ENCODE data around the gene TDRD10.
A peak's percentile ranks its signal among the peaks of the same experiment; 100 is the strongest.

The TDRD10 gene

DNA sequence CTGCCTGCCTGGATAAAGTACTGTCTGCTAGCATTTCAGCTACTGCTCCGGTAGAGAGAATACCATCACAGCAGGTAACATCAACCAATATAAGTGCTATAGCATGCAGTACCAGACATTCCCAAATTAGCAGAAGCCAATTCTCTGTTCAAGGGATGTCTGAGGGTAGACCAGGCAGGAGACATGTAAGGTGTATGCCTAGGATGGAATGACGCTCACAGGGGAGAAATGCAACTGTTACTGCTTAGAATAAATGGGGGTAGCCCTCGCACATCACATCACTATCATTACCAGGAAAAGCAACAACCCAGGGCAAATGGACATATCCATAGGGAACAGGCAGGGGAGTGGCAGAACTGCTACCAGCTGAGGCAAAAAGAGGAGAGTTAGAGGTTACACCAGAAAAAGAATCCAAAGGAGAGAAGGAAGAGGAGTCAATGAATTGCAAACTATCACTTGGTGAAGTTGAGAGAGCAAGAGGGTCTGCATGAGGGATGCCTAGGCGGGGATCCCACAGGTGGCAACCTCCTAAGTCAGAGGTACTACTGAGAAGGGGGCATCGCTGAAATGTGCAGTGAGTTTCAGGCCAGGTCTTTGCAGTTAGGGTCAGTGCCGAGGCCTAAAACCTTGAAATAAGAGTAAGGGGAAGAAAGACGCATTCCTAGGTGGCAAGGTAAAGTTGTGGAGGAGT lies 55.4 kb downstream of the TDRD10 start:
- no peak for DNase-seq

GRCh38 chr1:154557939-154558719 lies 56.1 kb downstream of the TDRD10 start, which contains the start of gene UBE2Q1:
UBE2Q1 (minus strand) TSS chr1:154558662; CDS start chr1:154558553, 109 bp downstream.
- no peak for DNase-seq

DNA sequence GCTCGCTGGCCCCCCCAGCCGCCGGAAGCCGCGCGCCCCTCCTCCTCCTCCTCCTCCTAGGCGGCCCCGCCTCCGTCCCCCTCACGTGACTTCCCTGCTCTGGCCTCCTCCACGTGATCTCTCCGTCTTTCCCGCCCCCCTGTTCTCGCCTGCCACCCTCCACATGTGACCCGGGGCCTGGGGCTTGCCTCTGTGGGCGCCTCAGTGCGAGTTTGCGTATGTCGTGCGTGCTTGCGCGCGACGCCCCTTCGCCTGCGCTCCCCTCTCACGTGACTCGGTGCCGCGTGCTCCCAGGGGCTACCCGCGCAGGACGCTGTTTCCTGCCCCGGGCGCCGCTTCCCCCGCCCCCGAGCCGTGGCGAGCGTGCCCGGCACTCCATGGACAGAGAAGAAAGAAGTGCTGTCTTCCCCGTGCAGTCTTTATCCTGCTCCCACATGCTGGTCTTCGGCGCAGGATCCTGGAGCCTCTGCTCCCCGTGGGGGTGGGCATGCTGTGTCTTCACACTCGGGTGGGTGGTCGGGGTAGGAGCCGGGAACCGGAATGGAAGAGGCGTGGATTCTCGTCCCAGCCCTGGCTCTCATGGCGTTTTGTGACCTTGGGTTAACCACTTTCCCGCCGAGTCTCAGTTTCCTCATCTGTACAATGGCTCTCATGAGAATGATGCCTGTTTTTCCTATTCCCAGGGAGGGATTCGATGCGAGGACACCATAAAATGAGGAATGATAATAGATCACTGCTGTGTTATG lies 56.9 kb downstream of the TDRD10 start:
- peak; percentile 99 for DNase-seq

- DNase-seq = peak; percentile 98
These were observed 57.5 kb downstream of the TDRD10 start for GRCh38 chr1:154559466-154560044.

- DNase-seq = no peak
These were observed 63.9 kb downstream of the TDRD10 start for GRCh38 chr1:154565876-154566275.

GRCh38 chr1:154567386-154568156 lies 65.6 kb downstream of the TDRD10 start, which contains the start of gene CHRNB2:
CHRNB2 (plus strand) TSS chr1:154567778; CDS start chr1:154568045, 267 bp downstream.
- DNase-seq = peak; percentile 89

- DNase-seq = no peak
These were observed 66.3 kb downstream of the TDRD10 start for GRCh38 chr1:154568157-154568815.

DNA sequence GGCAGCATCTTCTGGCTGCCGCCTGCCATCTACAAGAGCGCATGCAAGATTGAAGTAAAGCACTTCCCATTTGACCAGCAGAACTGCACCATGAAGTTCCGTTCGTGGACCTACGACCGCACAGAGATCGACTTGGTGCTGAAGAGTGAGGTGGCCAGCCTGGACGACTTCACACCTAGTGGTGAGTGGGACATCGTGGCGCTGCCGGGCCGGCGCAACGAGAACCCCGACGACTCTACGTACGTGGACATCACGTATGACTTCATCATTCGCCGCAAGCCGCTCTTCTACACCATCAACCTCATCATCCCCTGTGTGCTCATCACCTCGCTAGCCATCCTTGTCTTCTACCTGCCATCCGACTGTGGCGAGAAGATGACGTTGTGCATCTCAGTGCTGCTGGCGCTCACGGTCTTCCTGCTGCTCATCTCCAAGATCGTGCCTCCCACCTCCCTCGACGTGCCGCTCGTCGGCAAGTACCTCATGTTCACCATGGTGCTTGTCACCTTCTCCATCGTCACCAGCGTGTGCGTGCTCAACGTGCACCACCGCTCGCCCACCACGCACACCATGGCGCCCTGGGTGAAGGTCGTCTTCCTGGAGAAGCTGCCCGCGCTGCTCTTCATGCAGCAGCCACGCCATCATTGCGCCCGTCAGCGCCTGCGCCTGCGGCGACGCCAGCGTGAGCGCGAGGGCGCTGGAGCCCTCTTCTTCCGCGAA lies 69.4 kb downstream of the TDRD10 start:
- no peak for DNase-seq

- DNase-seq = no peak
These were observed 69.9 kb downstream of the TDRD10 start for GRCh38 chr1:154571964-154572288.

GRCh38 chr1:154572468-154573167 lies 70.6 kb downstream of the TDRD10 start:
- no peak for DNase-seq

DNA sequence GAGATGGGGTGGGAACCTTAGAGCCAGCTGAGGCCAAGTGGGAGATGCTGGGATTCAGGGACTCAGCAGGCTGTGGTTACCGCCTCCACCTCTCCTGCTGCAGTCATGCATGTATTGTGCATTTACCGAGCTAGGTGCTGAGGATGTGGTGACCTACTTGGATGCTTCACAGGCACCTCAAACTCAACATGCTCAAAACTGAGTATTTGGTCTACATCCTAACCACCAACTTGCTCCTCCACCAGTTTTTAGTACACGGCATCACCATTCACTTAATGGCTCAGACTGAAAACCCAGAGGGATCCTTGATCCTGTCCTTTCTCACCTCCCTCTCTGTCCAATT lies 71.1 kb downstream of the TDRD10 start:
- DNase-seq = no peak

DNA sequence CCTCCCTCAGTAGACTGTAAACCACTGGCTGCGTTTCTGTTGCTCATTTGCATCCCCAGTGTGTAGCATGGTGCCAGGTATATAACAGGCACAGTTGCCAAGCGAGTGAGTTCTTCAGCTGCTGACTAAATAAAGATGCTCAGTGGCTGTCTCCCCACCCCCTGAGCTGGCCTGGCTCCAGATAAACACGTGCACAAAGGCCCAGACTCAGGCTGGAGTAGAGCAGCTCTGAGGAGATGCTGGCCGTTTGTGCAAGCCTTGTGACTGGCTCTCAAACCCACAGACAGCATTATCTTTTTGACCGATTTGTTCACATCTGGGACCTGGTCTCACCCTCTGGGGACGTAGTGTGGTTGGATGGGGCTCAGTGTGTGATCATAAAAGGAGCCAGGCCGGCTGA lies 72.7 kb downstream of the TDRD10 start:
- DNase-seq = peak; percentile 26

GRCh38 chr1:154575147-154575927 lies 73.3 kb downstream of the TDRD10 start:
- no peak for DNase-seq

- DNase-seq = no peak
These were observed 74.0 kb downstream of the TDRD10 start for GRCh38 chr1:154575951-154576566.

GRCh38 chr1:154577346-154578057 lies 75.5 kb downstream of the TDRD10 start:
- no peak for DNase-seq

GRCh38 chr1:154578058-154578418 lies 76.0 kb downstream of the TDRD10 start:
- DNase-seq = no peak

GRCh38 chr1:154579374-154579773 lies 77.4 kb downstream of the TDRD10 start:
- no peak for DNase-seq

DNA sequence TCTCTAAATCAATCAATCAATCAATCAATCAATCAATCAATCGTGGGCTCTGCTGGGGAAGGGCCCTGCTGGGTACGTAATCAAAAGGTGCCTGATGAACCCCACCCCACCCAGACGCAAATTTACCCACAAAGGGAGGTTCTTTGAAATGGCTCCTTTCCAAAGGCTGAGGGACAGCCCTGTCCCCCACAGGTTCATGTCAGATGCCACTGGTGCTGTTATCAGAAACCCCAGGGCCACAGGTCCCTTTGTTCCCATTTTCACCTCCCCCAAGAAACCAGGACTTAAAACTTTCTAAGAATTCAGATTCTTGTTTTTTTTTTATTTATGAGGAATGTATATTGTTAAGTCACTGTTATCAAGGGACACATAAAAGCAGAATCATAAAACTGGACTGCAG lies 79.7 kb downstream of the TDRD10 start:
- no peak for DNase-seq

DNA sequence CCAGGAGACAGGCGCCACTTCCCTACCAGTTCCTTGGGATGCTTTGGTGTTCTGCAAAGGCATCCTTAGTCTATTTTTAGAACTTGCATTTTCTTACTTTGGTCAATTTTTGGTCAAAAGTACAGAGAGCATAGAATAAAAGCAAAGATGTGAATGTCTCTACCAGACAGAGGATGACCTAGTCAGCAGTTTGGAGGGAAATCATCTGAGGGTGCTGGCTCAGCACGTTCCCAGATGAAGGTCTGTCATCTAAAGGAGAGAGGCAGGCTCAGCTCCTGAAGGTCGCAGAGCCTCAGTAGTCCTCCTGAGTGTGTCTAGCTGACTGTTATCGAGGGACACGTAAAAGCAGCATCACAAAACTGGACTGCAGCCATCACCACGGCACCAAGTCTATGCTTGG lies 80.9 kb downstream of the TDRD10 start:
- no peak for DNase-seq
